Astrocyte (in vitro differentiated cells and primary cell): ENCODE measurements around the gene ANKRD44. TPM values are rescaled to one million over a fixed set of nuclear protein-coding genes. Genes with fewer than 3 reads are reported as not detected.
A peak's percentile ranks its signal among the peaks of the same experiment; 100 is the strongest.

Experiments used
- DNase-seq: peaks from one replicate; pipeline ENCODE4 v3.0.0-alpha.2; 2010; ENCODE audit warnings: low read depth
- FAIRE-seq: peaks from 2 replicates; lab custom pipeline; 2011; peaks lifted over from hg19 to GRCh38; lab: Jason Lieb, UNC
- H2AFZ ChIP-seq: 2 replicates; pipeline ENCODE4 v1.6.0; 2012; ENCODE audit warnings: low read depth, low read length, inconsistent platforms
- H3K27ac ChIP-seq: 2 replicates; pipeline ENCODE4 v1.5.1; 2011; ENCODE audit warnings: low read depth, low read length, inconsistent platforms
- H3K27me3 ChIP-seq: 2 replicates; pipeline ENCODE4 v1.6.0; 2011; ENCODE audit warnings: low read length, inconsistent platforms; ENCODE audit not compliant: insufficient read depth
- H3K36me3 ChIP-seq: 2 replicates; pipeline ENCODE4 v1.5.1; 2011; ENCODE audit warnings: low read length, inconsistent platforms; ENCODE audit not compliant: insufficient read depth
- H3K4me1 ChIP-seq: 2 replicates; pipeline ENCODE4 v1.5.1; 2011; ENCODE audit warnings: low read length, inconsistent platforms; ENCODE audit not compliant: insufficient read depth
- H3K4me2 ChIP-seq: 2 replicates; pipeline ENCODE4 v1.6.0; 2012; ENCODE audit warnings: low read length, inconsistent platforms
- H3K4me3 ChIP-seq: 2 replicates; pipeline ENCODE4 v1.5.1; 2011; ENCODE audit warnings: low read depth, mild to moderate bottlenecking, low read length, inconsistent platforms; ENCODE audit not compliant: insufficient read depth
- H3K79me2 ChIP-seq: 2 replicates; pipeline ENCODE4 v1.6.0; 2012; ENCODE audit warnings: mild to moderate bottlenecking, low read length, inconsistent platforms; ENCODE audit not compliant: insufficient read depth
- H3K9ac ChIP-seq: 2 replicates; pipeline ENCODE4 v1.6.0; 2012; ENCODE audit warnings: mild to moderate bottlenecking, low read length, inconsistent platforms
- H3K9me3 ChIP-seq: 2 replicates; pipeline ENCODE4 v1.5.1; 2012; ENCODE audit warnings: low read depth, mild to moderate bottlenecking, low read length, inconsistent platforms; ENCODE audit not compliant: insufficient read depth
- H4K20me1 ChIP-seq: 2 replicates; pipeline ENCODE4 v1.6.0; 2012; ENCODE audit warnings: low read length, inconsistent platforms; ENCODE audit not compliant: insufficient read depth
- H3K27ac Mint-ChIP-seq: one replicate; pipeline ENCODE4 v1.8.0; 2021; ENCODE audit warnings: mild to moderate bottlenecking, mixed read lengths; ENCODE audit not compliant: unreplicated experiment
- H3K27me3 Mint-ChIP-seq: one replicate; pipeline ENCODE4 v1.8.0; 2021; ENCODE audit warnings: low read depth, mixed read lengths; ENCODE audit not compliant: unreplicated experiment
- H3K36me3 Mint-ChIP-seq: one replicate; pipeline ENCODE4 v1.8.0; 2021; ENCODE audit warnings: low read depth, mixed read lengths; ENCODE audit not compliant: unreplicated experiment
- H3K4me1 Mint-ChIP-seq: one replicate; pipeline ENCODE4 v1.8.0; 2021; ENCODE audit warnings: low read depth, mixed read lengths; ENCODE audit not compliant: unreplicated experiment
- H3K4me3 Mint-ChIP-seq: one replicate; pipeline ENCODE4 v1.8.0; 2021; ENCODE audit warnings: mild to moderate bottlenecking, moderate library complexity, mixed read lengths; ENCODE audit not compliant: unreplicated experiment
- H3K9me3 Mint-ChIP-seq: one replicate; pipeline ENCODE4 v1.8.0; 2021; ENCODE audit warnings: mild to moderate bottlenecking, mixed read lengths; ENCODE audit not compliant: unreplicated experiment
- CTCF ChIP-seq: IDR thresholded peaks from 2 replicates; pipeline ENCODE4 v1.5.1; 2011; ENCODE audit warnings: low read depth, mild to moderate bottlenecking, inconsistent platforms, low read length, moderate library complexity; ENCODE audit not compliant: insufficient read depth
- EZH2 ChIP-seq: IDR thresholded peaks from 2 replicates; pipeline ENCODE4 v1.6.1; 2012; ENCODE audit warnings: mild to moderate bottlenecking, low read length, inconsistent platforms; ENCODE audit not compliant: insufficient read depth
- total RNA-seq: library from RNA; stranded (reverse); gene quantifications from 2 replicates; pipeline ENCODE4 v1.2.1, GENCODE V29; 2021

Gene ANKRD44
- total RNA-seq, 1 donor from 2014 or later, result 7.2 TPM

DNA sequence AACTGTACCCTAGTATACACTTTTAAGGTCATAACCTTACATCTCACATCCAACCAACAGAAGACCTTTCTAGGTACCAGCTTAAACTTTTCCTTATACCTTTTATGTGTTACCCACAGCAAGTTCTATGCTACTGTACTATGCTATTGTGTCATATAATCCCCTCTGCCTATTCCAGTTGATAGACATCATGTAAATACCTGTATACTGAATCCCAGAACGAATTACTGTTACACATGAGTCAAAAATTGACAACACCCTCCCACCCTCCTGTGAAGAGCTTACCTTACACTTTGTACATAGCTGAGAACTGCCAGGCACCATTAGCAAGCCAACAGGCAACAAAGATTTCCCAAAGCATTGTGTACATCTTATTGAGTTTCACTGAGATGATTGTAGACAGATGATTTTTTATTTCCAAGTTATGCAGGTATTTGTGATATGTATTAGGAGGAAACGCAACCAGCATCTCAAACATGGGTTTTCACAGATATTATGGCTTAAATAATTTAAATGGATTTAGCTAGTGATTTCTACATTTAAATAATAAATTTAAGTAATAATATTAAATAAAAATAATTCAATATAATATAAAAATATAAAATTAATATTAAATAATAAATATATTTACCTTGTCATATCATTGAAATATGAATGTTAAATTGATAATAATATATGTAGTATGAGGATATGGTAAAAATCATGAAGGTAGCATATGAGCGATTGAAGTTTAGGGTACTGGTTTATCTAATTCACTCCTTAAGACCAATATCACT lies 43.0 kb upstream of the ANKRD44 start:
- H3K36me3 ChIP-seq, result no peaks in the 10 kb centered on the region
- no peak overlapping the region for H3K4me3 ChIP-seq
- H3K79me2 ChIP-seq, result no peaks in the 10 kb centered on the region
- H3K4me1 Mint-ChIP-seq, result peaks cover 3% of the 10 kb centered on the region
- TF ChIP-seq EZH2, result no peak
- TF ChIP-seq CTCF, result no peak
- H3K9me3 ChIP-seq, result no peaks in the 10 kb centered on the region
- no peaks in the 10 kb centered on the region for H3K36me3 Mint-ChIP-seq
- FAIRE-seq (peak; percentile 32), DNase-seq (no peak)
- peaks cover 5% of the 10 kb centered on the region for H3K27me3 Mint-ChIP-seq
- H3K9me3 Mint-ChIP-seq, result no peaks in the 10 kb centered on the region
- H3K4me2 ChIP-seq, result no peak overlapping the region
- no peaks in the 10 kb centered on the region for H3K4me1 ChIP-seq
- H3K27ac Mint-ChIP-seq, result no peak overlapping the region
- H3K9ac ChIP-seq, result no peak overlapping the region
- H3K27me3 ChIP-seq, result no peaks in the 10 kb centered on the region
- H4K20me1 ChIP-seq, result no peaks in the 10 kb centered on the region
- H3K4me3 Mint-ChIP-seq, result no peak overlapping the region
- no peak overlapping the region for H3K27ac ChIP-seq
- no peak overlapping the region for H2AFZ ChIP-seq

DNA sequence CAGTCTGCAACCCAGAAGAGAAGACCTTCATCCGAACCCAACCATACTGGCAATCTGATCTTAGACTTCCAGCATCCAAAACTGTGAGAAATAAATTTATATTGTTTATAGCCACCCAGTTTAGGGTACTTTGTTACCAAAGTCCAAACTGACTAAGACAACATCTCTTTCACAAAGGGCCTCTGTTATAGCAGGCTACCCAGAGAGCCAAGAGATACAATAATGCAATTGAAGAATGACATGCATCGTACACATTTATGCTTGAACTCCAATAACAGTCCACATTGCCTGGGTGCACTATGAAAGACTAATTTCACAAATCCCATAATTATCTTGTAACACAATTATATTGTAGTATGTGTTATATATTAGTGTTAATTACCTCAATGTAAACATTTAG lies 39.1 kb upstream of the ANKRD44 start:
- H3K4me2 ChIP-seq, result no peak overlapping the region
- DNase-seq (no peak), FAIRE-seq (no peak)
- H3K4me3 ChIP-seq, result no peak overlapping the region
- Mint-ChIP-seq H3K9me3 (no peaks in the 10 kb centered on the region), H3K27me3 (peaks cover 3% of the 10 kb centered on the region), H3K27ac (no peak overlapping the region), H3K4me1 (peaks cover 3% of the 10 kb centered on the region), H3K36me3 (no peaks in the 10 kb centered on the region), H3K4me3 (no peak overlapping the region)
- H3K79me2 ChIP-seq, result no peaks in the 10 kb centered on the region
- H3K9ac ChIP-seq, result no peak overlapping the region
- H3K4me1 ChIP-seq, result no peaks in the 10 kb centered on the region
- H3K9me3 ChIP-seq, result no peaks in the 10 kb centered on the region
- TF ChIP-seq EZH2, result no peak
- no peak overlapping the region for H2AFZ ChIP-seq
- H4K20me1 ChIP-seq, result no peaks in the 10 kb centered on the region
- H3K27ac ChIP-seq, result no peak overlapping the region
- H3K27me3 ChIP-seq, result no peaks in the 10 kb centered on the region
- H3K36me3 ChIP-seq, result no peaks in the 10 kb centered on the region

DNA sequence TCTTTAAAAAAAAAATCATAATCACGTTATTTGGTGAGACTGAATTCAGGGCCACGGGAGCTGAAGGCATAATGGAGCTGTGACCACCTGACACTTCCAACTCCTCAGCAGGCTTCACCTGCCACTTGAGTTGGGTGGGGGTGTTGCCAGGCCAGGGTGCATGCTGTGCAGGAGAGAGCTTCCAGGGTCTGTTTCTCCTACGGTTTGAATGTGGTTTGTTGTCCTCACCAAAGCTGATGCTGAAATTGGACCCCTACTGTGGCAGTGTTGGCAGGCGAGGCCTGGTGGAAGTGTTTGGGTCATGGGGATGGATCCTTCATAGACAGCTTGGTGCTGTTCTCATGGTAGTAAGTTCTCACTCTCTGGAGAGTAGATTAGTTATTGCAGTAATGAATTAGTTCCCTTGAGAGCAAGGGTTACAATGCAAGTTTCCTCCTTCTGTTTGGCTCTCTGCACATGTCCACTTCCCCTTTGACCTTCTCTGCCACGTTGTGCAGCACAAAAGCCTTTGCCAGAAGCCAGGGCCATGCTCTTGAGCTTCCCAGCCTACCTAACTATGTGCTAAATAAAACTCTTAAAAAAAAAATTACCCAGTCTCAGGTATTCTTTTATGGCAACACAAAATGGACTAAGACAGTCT lies 38.3 kb upstream of the ANKRD44 start:
- H3K4me1 Mint-ChIP-seq, result peaks cover 3% of the 10 kb centered on the region
- DNase-seq (no peak), FAIRE-seq (no peak)
- H3K27ac Mint-ChIP-seq, result no peak overlapping the region
- TF ChIP-seq EZH2 (no peak), CTCF (no peak)
- H3K9ac ChIP-seq, result no peak overlapping the region
- H3K9me3 ChIP-seq, result no peaks in the 10 kb centered on the region
- H2AFZ ChIP-seq, result no peak overlapping the region
- H3K27me3 Mint-ChIP-seq, result peaks cover 3% of the 10 kb centered on the region
- H4K20me1 ChIP-seq, result no peaks in the 10 kb centered on the region
- H3K79me2 ChIP-seq, result no peaks in the 10 kb centered on the region
- H3K4me1 ChIP-seq, result no peaks in the 10 kb centered on the region
- H3K27ac ChIP-seq, result no peak overlapping the region
- H3K36me3 ChIP-seq, result no peaks in the 10 kb centered on the region
- H3K4me2 ChIP-seq, result no peak overlapping the region
- no peaks in the 10 kb centered on the region for H3K36me3 Mint-ChIP-seq
- H3K4me3 Mint-ChIP-seq, result no peak overlapping the region
- no peaks in the 10 kb centered on the region for H3K9me3 Mint-ChIP-seq
- no peak overlapping the region for H3K4me3 ChIP-seq
- H3K27me3 ChIP-seq, result no peaks in the 10 kb centered on the region
